ENCODE results near the gene ZFPM1.

The ZFPM1 gene

DNA sequence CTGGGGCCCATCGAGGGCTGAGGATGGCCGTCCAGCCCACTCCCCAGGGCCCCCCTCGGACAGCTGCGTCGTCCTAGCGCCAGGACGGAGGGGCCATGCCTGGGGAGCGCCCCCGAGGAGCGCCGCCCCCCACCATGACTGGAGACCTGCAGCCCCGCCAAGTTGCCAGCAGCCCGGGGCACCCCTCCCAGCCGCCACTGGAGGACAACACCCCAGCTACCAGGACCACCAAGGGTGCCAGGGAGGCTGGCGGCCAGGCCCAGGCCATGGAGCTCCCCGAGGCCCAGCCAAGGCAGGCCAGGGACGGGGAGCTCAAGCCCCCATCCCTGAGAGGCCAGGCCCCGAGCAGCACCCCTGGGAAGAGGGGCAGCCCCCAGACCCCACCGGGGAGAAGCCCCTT, 25.7 kb upstream of the ZFPM1 start:
- Histone ChIP-seq H3K36me3 (ENCODE audit: insufficient read depth) (no peaks in the 10 kb centered on the region), H3K9ac (no peak overlapping the region), H3K27me3 (ENCODE audit: insufficient read depth, low read depth) (peaks cover 78% of the 10 kb centered on the region), H3K79me2 (ENCODE audit: insufficient read depth, low read depth) (no peaks in the 10 kb centered on the region), H3K4me1 (ENCODE audit: low read depth, poor library complexity, severe bottlenecking) (no peaks in the 10 kb centered on the region), H2AFZ (ENCODE audit: low read depth) (no peak overlapping the region), H3K4me2 (no peak overlapping the region), H4K20me1 (ENCODE audit: insufficient read depth) (no peaks in the 10 kb centered on the region), H3K4me3 (IDR thresholded peaks at IDR 0.05; ENCODE audit: insufficient read depth, low read depth, low read length) (no peak overlapping the region), H3K27ac (no peak overlapping the region)
- TF ChIP-seq, protein P1, sequence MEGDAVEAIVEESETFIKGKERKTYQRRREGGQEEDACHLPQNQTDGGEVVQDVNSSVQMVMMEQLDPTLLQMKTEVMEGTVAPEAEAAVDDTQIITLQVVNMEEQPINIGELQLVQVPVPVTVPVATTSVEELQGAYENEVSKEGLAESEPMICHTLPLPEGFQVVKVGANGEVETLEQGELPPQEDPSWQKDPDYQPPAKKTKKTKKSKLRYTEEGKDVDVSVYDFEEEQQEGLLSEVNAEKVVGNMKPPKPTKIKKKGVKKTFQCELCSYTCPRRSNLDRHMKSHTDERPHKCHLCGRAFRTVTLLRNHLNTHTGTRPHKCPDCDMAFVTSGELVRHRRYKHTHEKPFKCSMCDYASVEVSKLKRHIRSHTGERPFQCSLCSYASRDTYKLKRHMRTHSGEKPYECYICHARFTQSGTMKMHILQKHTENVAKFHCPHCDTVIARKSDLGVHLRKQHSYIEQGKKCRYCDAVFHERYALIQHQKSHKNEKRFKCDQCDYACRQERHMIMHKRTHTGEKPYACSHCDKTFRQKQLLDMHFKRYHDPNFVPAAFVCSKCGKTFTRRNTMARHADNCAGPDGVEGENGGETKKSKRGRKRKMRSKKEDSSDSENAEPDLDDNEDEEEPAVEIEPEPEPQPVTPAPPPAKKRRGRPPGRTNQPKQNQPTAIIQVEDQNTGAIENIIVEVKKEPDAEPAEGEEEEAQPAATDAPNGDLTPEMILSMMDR (conservative IDR thresholded peaks at IDR 0.05; ENCODE audit: low read depth, low read length): no peak

DNA sequence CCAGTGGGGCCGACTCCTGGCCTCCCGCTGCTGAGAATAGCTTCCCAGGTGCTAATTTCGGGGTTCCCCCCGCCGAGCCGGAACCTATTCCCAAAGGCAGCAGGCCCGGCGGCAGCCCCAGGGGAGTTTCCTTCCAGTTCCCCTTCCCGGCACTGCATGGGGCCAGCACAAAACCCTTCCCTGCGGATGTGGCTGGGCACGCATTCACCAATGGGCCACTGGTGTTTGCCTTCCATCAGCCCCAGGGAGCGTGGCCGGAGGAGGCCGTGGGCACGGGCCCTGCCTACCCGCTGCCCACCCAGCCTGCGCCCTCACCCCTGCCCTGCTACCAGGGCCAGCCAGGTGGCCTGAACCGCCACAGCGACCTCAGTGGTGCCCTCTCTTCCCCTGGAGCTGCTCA, 24.9 kb upstream of the ZFPM1 start:
- Histone ChIP-seq H3K9ac (no peak overlapping the region), H2AFZ (ENCODE audit: low read depth) (no peak overlapping the region), H3K27me3 (ENCODE audit: insufficient read depth, low read depth) (peaks cover 86% of the 10 kb centered on the region), H3K4me3 (IDR thresholded peaks at IDR 0.05; ENCODE audit: insufficient read depth, low read depth, low read length) (no peak overlapping the region), H3K4me1 (ENCODE audit: low read depth, poor library complexity, severe bottlenecking) (no peaks in the 10 kb centered on the region), H3K36me3 (ENCODE audit: insufficient read depth) (no peaks in the 10 kb centered on the region), H3K27ac (no peak overlapping the region), H3K79me2 (ENCODE audit: insufficient read depth, low read depth) (no peaks in the 10 kb centered on the region), H3K4me2 (no peak overlapping the region), H4K20me1 (ENCODE audit: insufficient read depth) (no peaks in the 10 kb centered on the region)
- TF ChIP-seq, protein P1 (conservative IDR thresholded peaks at IDR 0.05; ENCODE audit: low read depth, low read length): no peak

DNA sequence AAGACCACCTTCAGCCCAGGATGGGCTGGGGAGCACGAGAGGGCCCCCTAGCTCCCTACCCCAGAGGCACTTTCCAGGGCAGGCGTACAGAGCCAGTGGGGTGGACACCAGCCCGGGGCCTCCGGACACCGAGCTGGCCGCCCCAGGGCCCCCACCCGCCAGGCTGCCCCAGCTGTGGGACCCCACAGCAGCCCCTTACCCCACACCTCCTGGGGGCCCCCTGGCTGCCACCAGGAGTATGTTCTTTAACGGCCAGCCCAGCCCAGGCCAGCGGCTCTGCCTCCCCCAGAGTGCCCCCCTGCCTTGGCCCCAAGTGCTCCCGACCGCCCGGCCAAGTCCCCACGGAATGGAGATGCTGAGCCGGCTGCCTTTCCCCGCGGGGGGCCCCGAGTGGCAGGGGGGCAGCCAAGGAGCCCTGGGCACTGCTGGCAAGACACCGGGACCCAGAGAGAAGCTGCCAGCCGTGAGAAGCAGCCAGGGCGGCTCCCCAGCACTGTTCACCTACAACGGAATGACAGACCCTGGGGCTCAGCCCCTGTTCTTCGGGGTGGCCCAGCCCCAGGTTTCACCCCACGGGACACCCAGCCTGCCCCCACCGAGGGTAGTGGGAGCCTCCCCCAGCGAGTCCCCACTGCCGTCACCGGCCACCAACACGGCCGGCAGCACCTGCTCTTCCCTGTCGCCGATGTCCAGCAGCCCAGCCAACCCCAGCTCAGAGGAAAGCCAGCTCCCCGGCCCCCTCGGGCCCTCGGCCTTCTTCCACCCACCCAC, 24.3 kb upstream of the ZFPM1 start:
- H3K36me3 ChIP-seq (ENCODE audit: insufficient read depth): no peaks in the 10 kb centered on the region
- TF ChIP-seq, protein P1 (conservative IDR thresholded peaks at IDR 0.05; ENCODE audit: low read depth, low read length): no peak
- H2AFZ ChIP-seq (ENCODE audit: low read depth): no peak overlapping the region
- no peaks in the 10 kb centered on the region for H3K79me2 ChIP-seq (ENCODE audit: insufficient read depth, low read depth)
- no peak overlapping the region for H3K27ac ChIP-seq
- H4K20me1 ChIP-seq (ENCODE audit: insufficient read depth): no peaks in the 10 kb centered on the region
- no peak overlapping the region for H3K4me2 ChIP-seq
- no peaks in the 10 kb centered on the region for H3K4me1 ChIP-seq (ENCODE audit: low read depth, poor library complexity, severe bottlenecking)
- no peak overlapping the region for H3K9ac ChIP-seq
- H3K27me3 ChIP-seq (ENCODE audit: insufficient read depth, low read depth): peaks cover 86% of the 10 kb centered on the region
- no peak overlapping the region for H3K4me3 ChIP-seq (IDR thresholded peaks at IDR 0.05; ENCODE audit: insufficient read depth, low read depth, low read length)

DNA sequence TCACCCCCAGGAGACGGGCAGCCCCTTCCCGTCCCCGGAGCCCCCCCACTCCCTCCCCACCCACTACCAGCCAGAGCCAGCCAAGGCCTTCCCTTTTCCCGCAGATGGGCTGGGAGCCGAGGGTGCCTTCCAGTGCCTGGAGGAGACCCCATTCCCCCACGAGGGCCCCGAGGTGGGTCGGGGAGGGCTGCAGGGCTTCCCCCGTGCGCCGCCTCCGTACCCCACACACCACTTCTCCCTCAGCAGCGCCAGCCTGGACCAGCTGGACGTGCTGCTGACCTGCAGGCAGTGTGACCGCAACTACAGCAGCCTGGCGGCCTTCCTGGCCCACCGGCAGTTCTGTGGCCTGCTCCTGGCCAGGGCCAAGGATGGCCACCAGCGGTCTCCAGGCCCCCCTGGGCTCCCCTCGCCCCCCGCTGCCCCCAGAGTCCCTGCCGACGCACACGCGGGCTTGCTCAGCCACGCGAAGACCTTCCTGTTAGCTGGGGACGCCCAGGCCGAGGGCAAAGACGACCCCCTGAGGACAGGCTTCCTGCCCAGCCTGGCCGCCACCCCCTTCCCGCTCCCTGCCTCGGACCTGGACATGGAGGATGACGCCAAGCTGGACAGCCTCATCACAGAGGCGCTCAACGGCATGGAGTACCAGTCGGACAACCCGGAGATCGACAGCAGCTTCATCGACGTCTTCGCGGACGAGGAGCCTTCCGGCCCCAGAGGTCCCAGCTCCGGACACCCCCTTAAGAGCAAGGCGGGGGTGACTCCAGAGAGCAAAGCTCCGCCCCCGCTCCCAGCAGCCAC, 23.5 kb upstream of the ZFPM1 start:
- no peak overlapping the region for H2AFZ ChIP-seq (ENCODE audit: low read depth)
- H3K79me2 ChIP-seq (ENCODE audit: insufficient read depth, low read depth): no peaks in the 10 kb centered on the region
- no peaks in the 10 kb centered on the region for H4K20me1 ChIP-seq (ENCODE audit: insufficient read depth)
- no peak overlapping the region for H3K27ac ChIP-seq
- no peaks in the 10 kb centered on the region for H3K4me1 ChIP-seq (ENCODE audit: low read depth, poor library complexity, severe bottlenecking)
- no peak overlapping the region for H3K4me3 ChIP-seq (IDR thresholded peaks at IDR 0.05; ENCODE audit: insufficient read depth, low read depth, low read length)
- TF ChIP-seq, protein P1 (conservative IDR thresholded peaks at IDR 0.05; ENCODE audit: low read depth, low read length): no peak
- H3K9ac ChIP-seq: no peak overlapping the region
- H3K27me3 ChIP-seq (ENCODE audit: insufficient read depth, low read depth): peaks cover 86% of the 10 kb centered on the region
- no peaks in the 10 kb centered on the region for H3K36me3 ChIP-seq (ENCODE audit: insufficient read depth)
- H3K4me2 ChIP-seq: no peak overlapping the region
